MM.1S (cell line): Measurements from ENCODE around the gene SVOP.

ENCODE experiments used
- EZH2 ChIP-seq: fragments of 300-600 bp; sonication (generic); optimal IDR thresholded peaks from 2 replicates; pipeline ENCODE3; 2017; ENCODE audit warnings: low read depth, mild to moderate bottlenecking, antibody characterized with exemption, low read length, mixed read lengths
- EZH2phosphoT487 ChIP-seq: fragments of 300-600 bp; sonication (generic); IDR thresholded peaks from 2 replicates; pipeline ENCODE4 v1.6.1; 2018; ENCODE audit warnings: antibody characterized with exemption, low read length
- TF ChIP-seq, protein P1 (sequence below): fragments of 300-600 bp; sonication (generic); IDR thresholded peaks from 2 replicates; pipeline ENCODE4 v1.5.1; 2016; ENCODE audit warnings: antibody characterized with exemption, low read length, mixed read lengths

DNA sequence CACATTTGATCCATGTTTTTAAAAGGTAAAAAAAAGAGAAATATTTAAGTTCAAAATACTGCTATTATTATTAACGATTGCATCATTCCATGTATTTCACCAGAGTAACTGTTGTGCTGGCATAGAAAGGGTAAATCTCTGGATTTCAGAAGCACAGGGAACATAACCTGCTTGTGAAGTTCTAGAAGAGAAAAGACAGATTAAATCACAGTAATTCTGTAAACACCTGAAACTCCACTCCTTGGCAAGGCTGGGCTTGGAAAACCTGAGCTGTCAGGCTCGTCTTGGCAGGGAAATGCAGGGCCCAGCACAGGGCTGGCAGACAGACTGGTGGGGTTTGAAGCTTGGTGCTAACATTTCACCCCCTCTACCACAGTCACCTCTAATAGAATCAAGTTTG is 35.1 kb downstream of the SVOP start:
- TF ChIP-seq, protein P1, sequence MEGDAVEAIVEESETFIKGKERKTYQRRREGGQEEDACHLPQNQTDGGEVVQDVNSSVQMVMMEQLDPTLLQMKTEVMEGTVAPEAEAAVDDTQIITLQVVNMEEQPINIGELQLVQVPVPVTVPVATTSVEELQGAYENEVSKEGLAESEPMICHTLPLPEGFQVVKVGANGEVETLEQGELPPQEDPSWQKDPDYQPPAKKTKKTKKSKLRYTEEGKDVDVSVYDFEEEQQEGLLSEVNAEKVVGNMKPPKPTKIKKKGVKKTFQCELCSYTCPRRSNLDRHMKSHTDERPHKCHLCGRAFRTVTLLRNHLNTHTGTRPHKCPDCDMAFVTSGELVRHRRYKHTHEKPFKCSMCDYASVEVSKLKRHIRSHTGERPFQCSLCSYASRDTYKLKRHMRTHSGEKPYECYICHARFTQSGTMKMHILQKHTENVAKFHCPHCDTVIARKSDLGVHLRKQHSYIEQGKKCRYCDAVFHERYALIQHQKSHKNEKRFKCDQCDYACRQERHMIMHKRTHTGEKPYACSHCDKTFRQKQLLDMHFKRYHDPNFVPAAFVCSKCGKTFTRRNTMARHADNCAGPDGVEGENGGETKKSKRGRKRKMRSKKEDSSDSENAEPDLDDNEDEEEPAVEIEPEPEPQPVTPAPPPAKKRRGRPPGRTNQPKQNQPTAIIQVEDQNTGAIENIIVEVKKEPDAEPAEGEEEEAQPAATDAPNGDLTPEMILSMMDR: no peak
- no peak for TF ChIP-seq EZH2
- TF ChIP-seq EZH2phosphoT487: no peak
